ENCODE data around the gene MMP8. TPM values are rescaled to one million over a fixed set of nuclear protein-coding genes. Genes with fewer than 3 reads are reported as not detected.

Gene MMP8
- total RNA-seq, 2 experiments from 2014 or later = not detected

DNA sequence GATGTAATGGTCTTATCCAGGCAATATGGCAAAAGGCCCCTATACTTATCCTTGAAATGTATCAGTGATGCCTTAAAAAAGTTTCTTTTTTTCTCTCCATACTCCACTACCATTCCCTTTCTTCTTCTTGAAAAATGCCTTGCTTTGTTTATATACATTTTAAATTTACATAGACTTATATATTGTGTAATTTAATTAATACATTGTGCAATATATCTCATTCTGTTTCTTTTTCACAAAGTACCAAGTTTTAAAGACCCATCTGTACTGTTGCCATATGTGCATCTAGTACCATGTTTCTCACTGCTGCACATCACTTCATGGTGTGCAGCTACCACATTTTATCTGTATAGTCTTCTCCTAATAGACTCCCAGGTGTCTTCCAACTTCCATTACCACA is 7.5 kb downstream of the MMP8 start:
- Mint-ChIP-seq H3K4me3 (no peak overlapping the region), H3K27me3 (peaks cover 38% of the 10 kb centered on the region), H3K27ac (no peak overlapping the region), H3K9me3 (no peaks in the 10 kb centered on the region), H3K36me3 (ENCODE audit: low read depth) (no peaks in the 10 kb centered on the region), H3K4me1 (ENCODE audit: low read depth) (no peaks in the 10 kb centered on the region)
- DNase-seq = no peak
- POLR2A ChIA-PET = no interaction called here
- H3K4me3 ChIP-seq (ENCODE audit: low read length) = no peak overlapping the region
- no peak for ATAC-seq (ENCODE audit: poor library complexity)
- CTCF ChIA-PET = no interaction called here
- intact Hi-C loops (cut with DNase I, micrococcal nuclease) = no loop called here
- H3K4me1 ChIP-seq (ENCODE audit: insufficient read depth, low read length) = no peaks in the 10 kb centered on the region
- H3K36me3 ChIP-seq (ENCODE audit: insufficient read depth, low read length) = no peaks in the 10 kb centered on the region
- H3K27me3 ChIP-seq (ENCODE audit: control insufficient read depth in 1 of 2, insufficient read depth in 2 of 2, low read length in 2 of 2) = no peaks in the 10 kb centered on the region
- no peaks in the 10 kb centered on the region for H3K9me3 ChIP-seq (ENCODE audit: control insufficient read depth in 1 of 2, insufficient read depth in 1 of 2, low read length in 2 of 2)
- TF ChIP-seq, protein P1, sequence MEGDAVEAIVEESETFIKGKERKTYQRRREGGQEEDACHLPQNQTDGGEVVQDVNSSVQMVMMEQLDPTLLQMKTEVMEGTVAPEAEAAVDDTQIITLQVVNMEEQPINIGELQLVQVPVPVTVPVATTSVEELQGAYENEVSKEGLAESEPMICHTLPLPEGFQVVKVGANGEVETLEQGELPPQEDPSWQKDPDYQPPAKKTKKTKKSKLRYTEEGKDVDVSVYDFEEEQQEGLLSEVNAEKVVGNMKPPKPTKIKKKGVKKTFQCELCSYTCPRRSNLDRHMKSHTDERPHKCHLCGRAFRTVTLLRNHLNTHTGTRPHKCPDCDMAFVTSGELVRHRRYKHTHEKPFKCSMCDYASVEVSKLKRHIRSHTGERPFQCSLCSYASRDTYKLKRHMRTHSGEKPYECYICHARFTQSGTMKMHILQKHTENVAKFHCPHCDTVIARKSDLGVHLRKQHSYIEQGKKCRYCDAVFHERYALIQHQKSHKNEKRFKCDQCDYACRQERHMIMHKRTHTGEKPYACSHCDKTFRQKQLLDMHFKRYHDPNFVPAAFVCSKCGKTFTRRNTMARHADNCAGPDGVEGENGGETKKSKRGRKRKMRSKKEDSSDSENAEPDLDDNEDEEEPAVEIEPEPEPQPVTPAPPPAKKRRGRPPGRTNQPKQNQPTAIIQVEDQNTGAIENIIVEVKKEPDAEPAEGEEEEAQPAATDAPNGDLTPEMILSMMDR (IDR thresholded peaks at IDR 0.05) = no peak
- no peak overlapping the region for H3K27ac ChIP-seq (ENCODE audit: low read depth in 1 of 2, low read length in 2 of 2)

DNA sequence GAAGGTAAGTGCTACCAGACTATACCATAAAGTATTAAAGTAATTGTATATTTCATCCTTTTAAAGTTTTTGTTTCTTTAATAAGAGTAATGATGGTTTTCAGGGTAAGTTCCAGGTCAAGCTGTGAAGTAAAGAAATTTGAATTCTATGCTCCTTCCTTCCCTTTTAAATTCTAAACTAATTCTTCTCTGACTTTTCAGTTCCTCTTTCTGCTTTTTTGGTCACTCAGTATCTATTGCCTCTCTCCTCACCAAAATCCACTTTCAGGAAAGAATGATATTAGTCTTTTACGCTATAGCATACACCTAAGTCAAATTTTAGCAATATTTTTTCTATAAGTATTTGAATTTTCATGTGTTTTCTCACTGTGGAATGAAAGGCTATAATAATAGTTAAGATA is 8.2 kb downstream of the MMP8 start:
- TF ChIP-seq, protein P1 (IDR thresholded peaks at IDR 0.05) = no peak
- POLR2A ChIA-PET = no interaction called here
- Histone ChIP-seq H3K4me1 (ENCODE audit: insufficient read depth, low read length) (no peaks in the 10 kb centered on the region), H3K9me3 (ENCODE audit: control insufficient read depth in 1 of 2, insufficient read depth in 1 of 2, low read length in 2 of 2) (no peaks in the 10 kb centered on the region), H3K27ac (ENCODE audit: low read depth in 1 of 2, low read length in 2 of 2) (no peak overlapping the region), H3K4me3 (ENCODE audit: low read length) (no peak overlapping the region), H3K27me3 (ENCODE audit: control insufficient read depth in 1 of 2, insufficient read depth in 2 of 2, low read length in 2 of 2) (no peaks in the 10 kb centered on the region), H3K36me3 (ENCODE audit: insufficient read depth, low read length) (no peaks in the 10 kb centered on the region)
- no peak for ATAC-seq (ENCODE audit: poor library complexity)
- no peak for DNase-seq
- no peaks in the 10 kb centered on the region for H3K9me3 Mint-ChIP-seq
- H3K4me3 Mint-ChIP-seq = no peak overlapping the region
- CTCF ChIA-PET = no interaction called here
- no peaks in the 10 kb centered on the region for H3K4me1 Mint-ChIP-seq (ENCODE audit: low read depth)
- no peak overlapping the region for H3K27ac Mint-ChIP-seq
- no peaks in the 10 kb centered on the region for H3K36me3 Mint-ChIP-seq (ENCODE audit: low read depth)
- intact Hi-C loops (cut with DNase I, micrococcal nuclease) = no loop called here
- peaks cover 43% of the 10 kb centered on the region for H3K27me3 Mint-ChIP-seq

DNA sequence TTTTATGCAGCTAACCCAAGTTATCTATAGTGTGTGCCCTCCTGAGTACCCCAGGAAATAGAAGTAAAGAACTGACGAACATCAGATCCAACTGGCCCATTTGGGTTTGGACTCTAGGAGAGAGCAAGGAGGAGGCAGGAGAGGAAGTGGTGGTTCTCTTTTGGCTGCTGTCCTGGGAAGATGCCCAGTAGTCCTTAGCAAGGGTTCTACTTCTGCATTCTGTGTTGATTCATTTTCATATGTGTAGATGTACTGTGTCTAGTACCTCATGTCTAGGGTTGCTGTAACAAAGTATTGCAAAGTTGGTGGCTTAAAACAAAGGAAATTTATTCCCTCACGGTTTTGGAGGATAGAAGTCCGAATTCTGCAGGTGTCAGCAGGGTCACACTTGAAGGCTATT is 12.6 kb downstream of the MMP8 start:
- Histone ChIP-seq H3K9me3 (ENCODE audit: control insufficient read depth in 1 of 2, insufficient read depth in 1 of 2, low read length in 2 of 2) (no peaks in the 10 kb centered on the region), H3K27ac (ENCODE audit: low read depth in 1 of 2, low read length in 2 of 2) (no peak overlapping the region), H3K4me3 (ENCODE audit: low read length) (no peak overlapping the region), H3K27me3 (ENCODE audit: control insufficient read depth in 1 of 2, insufficient read depth in 2 of 2, low read length in 2 of 2) (peaks cover 0 to 7% of the 10 kb centered on the region in 2 experiments), H3K36me3 (ENCODE audit: insufficient read depth, low read length) (no peaks in the 10 kb centered on the region), H3K4me1 (ENCODE audit: insufficient read depth, low read length) (no peaks in the 10 kb centered on the region)
- ATAC-seq (ENCODE audit: poor library complexity) (no peak), DNase-seq (peak in 2 of 14 experiments; percentile 12 to 25)
- H3K4me3 Mint-ChIP-seq = no peak overlapping the region
- ChIA-PET POLR2A (no interaction called here), CTCF (no interaction called here)
- intact Hi-C loops (cut with DNase I, micrococcal nuclease) = no loop called here
- no peak overlapping the region for H3K27ac Mint-ChIP-seq
- H3K4me1 Mint-ChIP-seq (ENCODE audit: low read depth) = no peaks in the 10 kb centered on the region
- H3K9me3 Mint-ChIP-seq = no peaks in the 10 kb centered on the region
- no peaks in the 10 kb centered on the region for H3K36me3 Mint-ChIP-seq (ENCODE audit: low read depth)
- TF ChIP-seq, protein P1 (IDR thresholded peaks at IDR 0.05) = no peak
- peaks cover 41% of the 10 kb centered on the region for H3K27me3 Mint-ChIP-seq
